ENCODE results near the gene VWA5B1. TPM values are rescaled to one million over a fixed set of nuclear protein-coding genes. Genes with fewer than 3 reads are reported as not detected.

The VWA5B1 gene
- total RNA-seq, 1 experiment from 2014 or later, result not detected

DNA sequence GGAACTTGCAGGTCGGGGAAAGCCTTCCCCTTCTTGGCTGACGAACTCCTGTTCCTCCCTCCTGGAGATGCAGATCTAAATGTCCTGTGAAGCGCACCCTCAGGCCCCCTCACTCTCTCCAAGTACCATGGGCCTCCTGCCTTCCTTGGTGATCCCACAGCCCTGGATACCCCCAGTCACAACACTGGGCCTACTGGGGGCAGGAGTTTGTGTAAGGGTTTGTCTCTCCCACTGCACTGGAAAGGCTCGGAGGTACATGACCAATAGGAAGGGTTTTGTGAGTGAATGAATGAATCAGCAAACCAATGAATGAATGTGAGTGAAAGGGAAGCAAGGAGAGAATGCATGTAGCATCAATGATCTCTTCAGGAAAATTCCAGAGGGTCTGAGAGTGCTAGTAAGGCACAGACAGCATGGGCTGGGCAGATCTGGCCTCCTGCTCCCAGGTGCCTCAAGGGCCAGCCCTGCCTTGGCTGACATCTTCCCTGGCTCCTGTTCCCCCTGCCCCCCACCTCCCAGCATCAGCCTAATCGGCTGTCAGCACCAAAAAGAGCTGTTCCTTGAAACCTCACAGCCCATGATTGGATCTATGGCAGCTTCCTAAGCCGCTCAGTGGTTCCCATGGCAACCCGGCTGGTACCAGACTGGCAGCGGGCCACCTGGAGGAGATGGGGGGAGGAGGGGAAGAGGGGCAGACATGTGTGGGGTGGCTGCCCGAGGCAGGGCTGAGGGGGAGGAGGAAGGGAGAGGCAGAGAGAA, 95.8 kb downstream of the VWA5B1 start:
- Histone ChIP-seq H3K9me3 (ENCODE audit: low read length) (no peaks in the 10 kb centered on the region), H3F3A (ENCODE audit: low read length, unreplicated experiment) (no peaks in the 10 kb centered on the region), H2AFZ (ENCODE audit: low read length) (no peak overlapping the region), H3K9ac (ENCODE audit: low read length) (no peak overlapping the region), H3K27ac (ENCODE audit: low read length) (no peak overlapping the region), H3K36me3 (ENCODE audit: low read depth, low read length) (no peaks in the 10 kb centered on the region), H3K4me1 (ENCODE audit: insufficient read depth, low read length) (0 out of 2 replicates have a peak, but pooled peaks cover 5% of the 10 kb centered on the region), H3K79me2 (ENCODE audit: low read length) (no peaks in the 10 kb centered on the region), H3K4me3 (ENCODE audit: low read length) (no peak overlapping the region), H3K27me3 (ENCODE audit: low read length) (peaks cover 18% of the 10 kb centered on the region; the same call in 1 of the 2 replicates), H3K4me2 (ENCODE audit: low read length) (no peak overlapping the region), H4K20me1 (ENCODE audit: low read length) (no peaks in the 10 kb centered on the region), H3K9me2 (replicated peaks; ENCODE audit: low read length) (no peaks in the 10 kb centered on the region)
- no peak for ATAC-seq
- intact Hi-C loops (cut with micrococcal nuclease), result no loop called here
- POLR2A ChIA-PET (ENCODE audit: unreplicated experiment), result no interaction called here
- no peak for DNase-seq
- CTCF ChIA-PET, result no interaction called here
- BruUV-seq (replicated peaks), result no TSS peak
- TF ChIP-seq, protein P1, sequence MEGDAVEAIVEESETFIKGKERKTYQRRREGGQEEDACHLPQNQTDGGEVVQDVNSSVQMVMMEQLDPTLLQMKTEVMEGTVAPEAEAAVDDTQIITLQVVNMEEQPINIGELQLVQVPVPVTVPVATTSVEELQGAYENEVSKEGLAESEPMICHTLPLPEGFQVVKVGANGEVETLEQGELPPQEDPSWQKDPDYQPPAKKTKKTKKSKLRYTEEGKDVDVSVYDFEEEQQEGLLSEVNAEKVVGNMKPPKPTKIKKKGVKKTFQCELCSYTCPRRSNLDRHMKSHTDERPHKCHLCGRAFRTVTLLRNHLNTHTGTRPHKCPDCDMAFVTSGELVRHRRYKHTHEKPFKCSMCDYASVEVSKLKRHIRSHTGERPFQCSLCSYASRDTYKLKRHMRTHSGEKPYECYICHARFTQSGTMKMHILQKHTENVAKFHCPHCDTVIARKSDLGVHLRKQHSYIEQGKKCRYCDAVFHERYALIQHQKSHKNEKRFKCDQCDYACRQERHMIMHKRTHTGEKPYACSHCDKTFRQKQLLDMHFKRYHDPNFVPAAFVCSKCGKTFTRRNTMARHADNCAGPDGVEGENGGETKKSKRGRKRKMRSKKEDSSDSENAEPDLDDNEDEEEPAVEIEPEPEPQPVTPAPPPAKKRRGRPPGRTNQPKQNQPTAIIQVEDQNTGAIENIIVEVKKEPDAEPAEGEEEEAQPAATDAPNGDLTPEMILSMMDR (conservative IDR thresholded peaks at IDR 0.05; ENCODE audit: low read depth, low read length), result no peak
- no peak for TF ChIP-seq EZH2 (IDR thresholded peaks at IDR 0.05; ENCODE audit: low read length, unreplicated experiment)
- TF ChIP-seq EZH2phosphoT487 (IDR thresholded peaks at IDR 0.05; ENCODE audit: borderline replicate concordance, low read length), result no peak

DNA sequence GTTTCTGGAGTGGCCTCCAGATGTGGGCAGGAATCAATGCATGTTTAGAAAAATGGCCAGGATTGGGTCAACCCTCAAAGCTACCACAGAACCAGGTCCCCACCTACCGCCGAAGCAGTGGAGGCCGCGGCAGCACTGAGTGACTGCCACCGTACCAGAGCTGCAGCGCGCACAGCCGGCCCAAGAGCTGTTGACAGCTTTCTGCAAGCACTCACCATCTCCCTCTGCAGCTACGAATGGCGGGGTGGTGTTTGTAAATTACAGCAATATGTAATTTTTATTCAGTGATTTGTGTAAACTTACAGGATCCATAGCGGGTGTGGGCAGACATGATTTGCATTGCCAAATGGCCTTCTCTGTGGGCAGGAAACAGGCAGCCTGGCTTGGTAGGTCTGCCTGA, 98.9 kb downstream of the VWA5B1 start:
- Histone ChIP-seq H3K9ac (ENCODE audit: low read length) (no peak overlapping the region), H3K4me3 (ENCODE audit: low read length) (no peak overlapping the region), H3K27ac (ENCODE audit: low read length) (no peak overlapping the region), H2AFZ (ENCODE audit: low read length) (no peak overlapping the region), H3K9me3 (ENCODE audit: low read length) (no peaks in the 10 kb centered on the region), H3F3A (ENCODE audit: low read length, unreplicated experiment) (no peaks in the 10 kb centered on the region), H3K4me2 (ENCODE audit: low read length) (no peak overlapping the region), H3K4me1 (ENCODE audit: insufficient read depth, low read length) (0 out of 2 replicates have a peak, but pooled peaks cover 5% of the 10 kb centered on the region), H3K79me2 (ENCODE audit: low read length) (no peaks in the 10 kb centered on the region), H3K27me3 (ENCODE audit: low read length) (peaks cover 18% of the 10 kb centered on the region; the same call in 1 of the 2 replicates), H4K20me1 (ENCODE audit: low read length) (no peaks in the 10 kb centered on the region), H3K9me2 (replicated peaks; ENCODE audit: low read length) (no peaks in the 10 kb centered on the region), H3K36me3 (ENCODE audit: low read depth, low read length) (no peaks in the 10 kb centered on the region)
- ChIA-PET CTCF (interaction anchor here (0.6 kb wide), 1 partner anchor 29 kb away, joined by 3 read pairs; no protein-coding TSS in a partner anchor), POLR2A (ENCODE audit: unreplicated experiment) (no interaction called here)
- TF ChIP-seq, protein P1 (conservative IDR thresholded peaks at IDR 0.05; ENCODE audit: low read depth, low read length), result no peak
- TF ChIP-seq EZH2phosphoT487 (IDR thresholded peaks at IDR 0.05; ENCODE audit: borderline replicate concordance, low read length), result no peak
- no peak for TF ChIP-seq EZH2 (IDR thresholded peaks at IDR 0.05; ENCODE audit: low read length, unreplicated experiment)
- no TSS peak for BruUV-seq (replicated peaks)
- intact Hi-C loops (cut with micrococcal nuclease), result no loop called here
- ATAC-seq (no peak), DNase-seq (no peak)

Data from PC-3 (cell line).